GM23248 (cell line): ENCODE data around the gene VSTM1. TPM values are rescaled to one million over a fixed set of nuclear protein-coding genes. Genes with fewer than 3 reads are reported as not detected.

Source experiments
- DNase-seq: peaks from one replicate; pipeline ENCODE4 v3.0.0-alpha.2; 2015
- H2AFZ ChIP-seq: fragments of 200-600 bp; sonication (generic); 2 replicates; pipeline ENCODE4 v1.6.1; 2016; ENCODE audit warnings: antibody characterized with exemption
- H3F3A ChIP-seq: fragments of 200-600 bp; sonication (generic); 2 replicates; pipeline ENCODE4 v1.6.1; 2016; ENCODE audit warnings: mild to moderate bottlenecking, antibody characterized with exemption, mixed run types; ENCODE audit not compliant: insufficient read depth
- H3K27ac ChIP-seq: fragments of 200-600 bp; sonication (generic); 2 replicates; pipeline ENCODE4 v1.5.1; 2016; ENCODE audit warnings: mild to moderate bottlenecking
- H3K27me3 ChIP-seq: fragments of 200-600 bp; sonication (generic); replicated peaks from 2 replicates; pipeline ENCODE4 v1.6.1; 2016; ENCODE audit warnings: mild to moderate bottlenecking; ENCODE audit not compliant: insufficient read depth
- H3K36me3 ChIP-seq: fragments of 200-600 bp; sonication (generic); 2 replicates; pipeline ENCODE4 v1.6.1; 2016; ENCODE audit warnings: low read depth, mild to moderate bottlenecking
- H3K4me1 ChIP-seq: fragments of 200-600 bp; sonication (generic); 2 replicates; pipeline ENCODE4 v1.6.1; 2016; ENCODE audit warnings: mild to moderate bottlenecking; ENCODE audit not compliant: insufficient read depth
- H3K4me2 ChIP-seq: fragments of 200-600 bp; sonication (generic); one replicate; pipeline ENCODE4 v1.6.1; 2016; ENCODE audit warnings: mild to moderate bottlenecking; ENCODE audit not compliant: unreplicated experiment
- H3K4me3 ChIP-seq: fragments of 200-600 bp; sonication (generic); 2 replicates; pipeline ENCODE4 v1.5.1; 2016; ENCODE audit warnings: mild to moderate bottlenecking
- H3K79me2 ChIP-seq: fragments of 200-600 bp; sonication (generic); 2 replicates; pipeline ENCODE4 v1.6.1; 2016; ENCODE audit warnings: mild to moderate bottlenecking; ENCODE audit not compliant: insufficient read depth
- H3K9ac ChIP-seq: fragments of 200-600 bp; sonication (generic); 2 replicates; pipeline ENCODE4 v1.6.1; 2016; ENCODE audit warnings: mild to moderate bottlenecking
- H3K9me2 ChIP-seq: fragments of 200-600 bp; sonication (generic); 2 replicates; pipeline ENCODE4 v1.6.1; 2016; ENCODE audit warnings: mixed run types, mild to moderate bottlenecking, moderate library complexity; ENCODE audit not compliant: insufficient read depth
- H3K9me3 ChIP-seq: fragments of 200-600 bp; sonication (generic); one replicate; pipeline ENCODE4 v1.6.1; 2017; ENCODE audit warnings: low read depth
- H4K20me1 ChIP-seq: fragments of 200-600 bp; sonication (generic); 2 replicates; pipeline ENCODE4 v1.6.0; 2016; ENCODE audit not compliant: insufficient read depth
- EZH2 ChIP-seq: fragments of 200-600 bp; sonication (generic); IDR thresholded peaks from 2 replicates; pipeline ENCODE4 v1.6.1; 2018; ENCODE audit warnings: antibody characterized with exemption, mild to moderate bottlenecking; ENCODE audit not compliant: insufficient read depth, poor library complexity, severe bottlenecking
- EZH2phosphoT487 ChIP-seq: fragments of 200-600 bp; sonication (generic); IDR thresholded peaks from 2 replicates; pipeline ENCODE4 v1.6.1; 2018; ENCODE audit warnings: antibody characterized with exemption, moderate library complexity, mild to moderate bottlenecking, low read depth; ENCODE audit not compliant: insufficient read depth
- WGBS, 2 experiments: methylation state at CpG; one replicate each; pipeline ENCODE4 v1.1.6; 2015 to 2017; ENCODE audit warnings: low lambda C conversion rate in 2 of 2, low coverage in 1 of 2; ENCODE audit errors: missing lambda C conversion rate in 2 of 2; 5-methylcytosine and 5-hydroxymethylcytosine counted together
- in situ Hi-C: fragments of 300-500 bp; cut with MboI; formaldehyde crosslinking; loops from 2 replicates; pipeline ENCODE4 v1.15.0; 2020
- polyA plus RNA-seq: library from polyadenylated mRNA; unstranded; fragments of >200 nt; fragmentation: Nextera tagmentation; extraction: Ambion mirVana; gene quantifications from 2 replicates; pipeline ENCODE4 v1.2.1, GENCODE V29; 2016
- total RNA-seq: library from RNA; depleted of rRNA; stranded (reverse); fragments of >200 nt; shearing (Covaris generic); gene quantifications from 2 replicates; pipeline ENCODE4 v1.2.3, GENCODE V29; 2014

The VSTM1 gene
- total and polyA plus RNA-seq, 2 experiments from 2014 or later = not detected

GRCh38 chr19:54106716-54107115 is 43.0 kb upstream of the VSTM1 start:
- Histone ChIP-seq H2AFZ (no peak overlapping the region), H3F3A (no peaks in the 10 kb centered on the region), H3K27me3 (no peaks in the 10 kb centered on the region), H3K27ac (no peak overlapping the region), H3K9ac (no peak overlapping the region), H3K4me3 (no peak overlapping the region), H3K9me3 (no peaks in the 10 kb centered on the region), H3K36me3 (peaks cover 4% of the 10 kb centered on the region; the same call in 1 of the 2 replicates), H4K20me1 (no peaks in the 10 kb centered on the region), H3K79me2 (peaks cover 39% of the 10 kb centered on the region), H3K4me1 (no peaks in the 10 kb centered on the region), H3K9me2 (no peaks in the 10 kb centered on the region), H3K4me2 (no peak overlapping the region)
- TF ChIP-seq EZH2phosphoT487 = no peak
- no peak for TF ChIP-seq EZH2
- in situ Hi-C loops = no loop called here
- DNase-seq = no peak
- 78 to 84% methylated on average over 15 of the region's 15 CpGs for WGBS, 2 experiments

- Histone ChIP-seq H3K9me3 (no peaks in the 10 kb centered on the region), H3K27ac (no peak overlapping the region), H3K4me2 (no peak overlapping the region), H3K27me3 (no peaks in the 10 kb centered on the region), H2AFZ (no peak overlapping the region), H3K36me3 (peaks cover 4% of the 10 kb centered on the region; the same call in 1 of the 2 replicates), H4K20me1 (no peaks in the 10 kb centered on the region), H3K9me2 (no peaks in the 10 kb centered on the region), H3K9ac (no peak overlapping the region), H3K4me1 (no peaks in the 10 kb centered on the region), H3F3A (no peaks in the 10 kb centered on the region), H3K4me3 (no peak overlapping the region), H3K79me2 (peaks cover 37% of the 10 kb centered on the region)
- WGBS, 2 experiments = 92 to 93% methylated on average over 10 of the region's 10 CpGs
- no peak for TF ChIP-seq EZH2
- TF ChIP-seq EZH2phosphoT487 = no peak
- in situ Hi-C loops = no loop called here
- DNase-seq = no peak
These were observed 42.1 kb upstream of the VSTM1 start for GRCh38 chr19:54105796-54106195.

GRCh38 chr19:54104998-54105715 is 41.5 kb upstream of the VSTM1 start:
- in situ Hi-C loops = no loop called here
- Histone ChIP-seq H3K9me2 (no peaks in the 10 kb centered on the region), H3F3A (no peaks in the 10 kb centered on the region), H3K9me3 (no peaks in the 10 kb centered on the region), H3K4me1 (no peaks in the 10 kb centered on the region), H3K27me3 (no peaks in the 10 kb centered on the region), H3K36me3 (peaks cover 4% of the 10 kb centered on the region; the same call in 1 of the 2 replicates), H2AFZ (no peak overlapping the region), H3K4me2 (no peak overlapping the region), H3K9ac (no peak overlapping the region), H3K79me2 (peaks cover 33% of the 10 kb centered on the region), H4K20me1 (no peaks in the 10 kb centered on the region), H3K4me3 (no peak overlapping the region), H3K27ac (no peak overlapping the region)
- no peak for DNase-seq
- no peak for TF ChIP-seq EZH2phosphoT487
- no peak for TF ChIP-seq EZH2
- 85 to 91% methylated on average over 11 of the region's 11 CpGs for WGBS, 2 experiments

- Histone ChIP-seq H2AFZ (peak within 1 kb of the TSS; percentile 92), H3K9me2 (no peaks in the 10 kb centered on the region), H3K27me3 (no peaks in the 10 kb centered on the region), H3K9me3 (no peaks in the 10 kb centered on the region), H3K36me3 (no peaks in the 10 kb centered on the region; the same call in 1 of the 2 replicates), H3F3A (no peaks in the 10 kb centered on the region), H3K27ac (no peak within 1 kb of the TSS), H3K9ac (peak within 1 kb of the TSS; percentile 70), H3K4me3 (peak within 1 kb of the TSS; percentile 80), H3K4me1 (no peaks in the 10 kb centered on the region), H4K20me1 (no peaks in the 10 kb centered on the region), H3K79me2 (peaks cover 32% of the 10 kb centered on the region), H3K4me2 (peak within 1 kb of the TSS; percentile 97)
- TF ChIP-seq EZH2phosphoT487 = no peak
- no peak for TF ChIP-seq EZH2
- in situ Hi-C loops = no loop called here
- DNase-seq = peak; percentile 100
- WGBS, 2 experiments = 4 to 5% methylated on average over 50 to 54 of the region's 54 CpGs
These were observed 38.9 kb upstream of the VSTM1 start, which contains the start of gene NDUFA3 for GRCh38 chr19:54102421-54103169. TSS of gene NDUFA3 (plus strand) at chr19:54102855. CDS start at chr19:54102879, 24 bp downstream.
